ENCODE data around the gene ATP7A. TPM values are rescaled to one million over a fixed set of nuclear protein-coding genes. Genes with fewer than 3 reads are reported as not detected.

Gene ATP7A
- total and polyA plus RNA-seq, 5 donors from 2014 or later, result 2.7 to 13.6 (median 3.0) TPM

Other genes with a start within 250 kb of the ATP7A start
- gene ATRX, start 124.5 kb upstream of the ATP7A start, total RNA-seq, result 175 TPM
- 10 to 100 TPM; 35.2 to 48.6 (median 41.9) TPM for gene ATRX, start 124.5 kb upstream of the ATP7A start, polyA plus RNA-seq
- 37.8 TPM for gene MAGT1, start 15.3 kb upstream of the ATP7A start, total RNA-seq
- 10 to 100 TPM; 24.8 to 29.4 (median 28.2) TPM for gene MAGT1, start 15.3 kb upstream of the ATP7A start, polyA plus RNA-seq
- 110 TPM for gene COX7B, start 11.2 kb upstream of the ATP7A start, total RNA-seq
- gene COX7B, start 11.2 kb upstream of the ATP7A start, polyA plus RNA-seq, result 100 to 1,000 TPM; 395 to 504 (median 424) TPM
- gene PGAM4, start 58.9 kb downstream of the ATP7A start, total RNA-seq, result not detected
- not detected for gene PGAM4, start 58.9 kb downstream of the ATP7A start, polyA plus RNA-seq
- gene PGK1, start 193.6 kb downstream of the ATP7A start, total RNA-seq, result 254 TPM
- 100 to 1,000 TPM; 422 to 490 (median 457) TPM for gene PGK1, start 193.6 kb downstream of the ATP7A start, polyA plus RNA-seq
- 13.9 TPM for gene TAF9B, start 229.0 kb downstream of the ATP7A start, total RNA-seq
- gene TAF9B, start 229.0 kb downstream of the ATP7A start, polyA plus RNA-seq, result 10 to 100 TPM; 32.4 to 39.1 (median 37.5) TPM